ENCODE results near the gene TAAR2. TPM values are rescaled to one million over a fixed set of nuclear protein-coding genes. Genes with fewer than 3 reads are reported as not detected.

The TAAR2 gene
- total RNA-seq, 1 experiment from 2014 or later, result not detected

DNA sequence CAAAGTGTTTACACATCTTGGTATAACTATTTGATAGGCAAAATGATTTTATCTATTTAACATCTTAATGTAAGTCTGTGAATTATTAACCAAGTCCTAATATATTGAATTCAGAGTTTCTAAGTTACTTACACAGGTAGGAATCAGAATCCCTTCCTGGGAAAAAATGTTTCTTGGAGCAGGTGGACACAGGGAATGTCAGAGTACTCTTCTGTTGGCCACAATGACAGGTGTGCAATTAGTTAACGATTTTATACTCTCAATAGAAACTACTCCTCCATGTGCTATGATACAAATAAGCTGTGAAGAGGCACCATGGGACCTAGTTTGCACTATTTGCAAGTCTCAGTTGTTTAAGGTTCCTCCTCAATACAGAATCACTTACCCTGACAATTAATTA is 33.7 kb downstream of the TAAR2 start:
- Histone ChIP-seq H3K4me3 (ENCODE audit: insufficient read depth, low read depth, low read length) (no peak overlapping the region), H3K27me3 (ENCODE audit: control insufficient read depth, insufficient read depth, low read length) (no peaks in the 10 kb centered on the region), H3K36me3 (replicated peaks; ENCODE audit: control insufficient read depth, insufficient read depth, low read length) (no peaks in the 10 kb centered on the region)
- no peak for DNase-seq

DNA sequence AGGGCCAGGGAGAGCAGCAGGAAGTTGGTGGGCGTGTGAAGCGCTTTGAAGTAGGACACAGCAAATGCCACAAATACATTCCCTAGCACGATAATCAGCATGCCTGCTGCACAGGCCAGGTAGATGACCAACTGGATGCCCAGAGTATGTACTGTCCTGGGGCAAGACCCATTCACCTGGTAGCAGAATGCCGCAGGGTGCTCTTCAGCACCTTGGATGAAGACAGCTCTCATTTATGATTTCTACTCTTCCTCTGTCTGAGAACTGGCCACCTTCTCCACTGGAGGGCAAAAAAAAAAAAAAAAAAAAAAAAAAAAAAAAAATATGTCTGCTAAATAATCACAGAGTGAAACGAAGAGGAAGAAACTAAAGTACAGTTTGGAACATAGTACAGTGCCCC is 34.6 kb downstream of the TAAR2 start, which contains the start of gene TAAR5:
TAAR5 (minus strand) TSS at position 288 of the 400 bp plus-strand sequence; CDS start at position 233, 55 bp downstream.
- Histone ChIP-seq H3K27me3 (ENCODE audit: control insufficient read depth, insufficient read depth, low read length) (no peaks in the 10 kb centered on the region), H3K4me3 (ENCODE audit: insufficient read depth, low read depth, low read length) (no peak within 1 kb of the TSS), H3K36me3 (replicated peaks; ENCODE audit: control insufficient read depth, insufficient read depth, low read length) (no peaks in the 10 kb centered on the region)
- DNase-seq, result no peak

GRCh38 chr6:132587424-132587823 is 36.7 kb downstream of the TAAR2 start:
- no peak for DNase-seq
- H3K27me3 ChIP-seq (ENCODE audit: control insufficient read depth, insufficient read depth, low read length), result no peaks in the 10 kb centered on the region
- H3K4me3 ChIP-seq (ENCODE audit: insufficient read depth, low read depth, low read length), result no peak overlapping the region
- no peaks in the 10 kb centered on the region for H3K36me3 ChIP-seq (replicated peaks; ENCODE audit: control insufficient read depth, insufficient read depth, low read length)

DNA sequence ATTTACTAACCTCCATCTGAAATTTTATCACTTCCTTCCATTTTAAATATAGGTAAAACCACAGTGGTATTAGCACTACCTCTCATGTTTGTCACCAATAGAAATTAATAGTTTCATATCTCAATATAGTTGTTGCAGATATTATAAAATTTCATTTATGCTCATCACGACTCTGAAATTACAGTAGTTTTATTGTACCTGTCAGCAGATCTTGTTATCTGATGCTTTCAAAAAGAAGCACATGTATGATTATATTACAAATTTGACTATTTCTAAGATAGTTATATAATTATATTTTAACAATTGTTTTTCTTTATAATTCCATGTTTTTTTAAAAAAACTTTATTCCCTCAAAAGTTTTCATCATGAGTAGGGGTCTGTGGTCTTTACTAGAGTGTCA is 39.4 kb downstream of the TAAR2 start:
- H3K27me3 ChIP-seq (ENCODE audit: control insufficient read depth, insufficient read depth, low read length), result no peaks in the 10 kb centered on the region
- DNase-seq, result no peak
- no peaks in the 10 kb centered on the region for H3K36me3 ChIP-seq (replicated peaks; ENCODE audit: control insufficient read depth, insufficient read depth, low read length)
- no peak overlapping the region for H3K4me3 ChIP-seq (ENCODE audit: insufficient read depth, low read depth, low read length)

DNA sequence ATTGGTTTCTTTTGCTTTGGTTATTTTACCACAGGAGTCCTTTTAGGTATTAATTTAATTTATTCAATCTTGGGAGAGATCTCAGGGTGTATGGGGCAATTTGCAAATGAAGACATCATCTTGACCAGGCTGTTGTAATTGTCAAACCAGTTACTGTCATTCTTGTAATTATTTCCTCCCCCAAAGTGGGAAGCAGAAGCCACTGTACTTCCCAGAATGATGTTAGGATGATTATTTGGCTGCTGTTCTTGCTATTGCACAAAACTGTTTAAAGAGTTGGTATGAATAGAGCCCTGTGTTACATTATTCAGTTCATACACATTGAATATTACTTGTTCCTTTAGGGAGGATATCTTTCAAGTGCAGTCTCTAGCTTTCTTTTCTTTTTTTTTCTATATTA is 52.3 kb downstream of the TAAR2 start:
- no peaks in the 10 kb centered on the region for H3K36me3 ChIP-seq (replicated peaks; ENCODE audit: control insufficient read depth, insufficient read depth, low read length)
- no peak for DNase-seq
- no peaks in the 10 kb centered on the region for H3K27me3 ChIP-seq (ENCODE audit: control insufficient read depth, insufficient read depth, low read length)
- H3K4me3 ChIP-seq (ENCODE audit: insufficient read depth, low read depth, low read length), result no peak overlapping the region

GRCh38 chr6:132570221-132570777 is 53.8 kb downstream of the TAAR2 start, which contains the start of gene TAAR6:
TAAR6 (plus strand) TSS chr6:132570322; CDS start chr6:132570322, 0 bp downstream.
- Histone ChIP-seq H3K36me3 (replicated peaks; ENCODE audit: control insufficient read depth, insufficient read depth, low read length) (no peaks in the 10 kb centered on the region), H3K27me3 (ENCODE audit: control insufficient read depth, insufficient read depth, low read length) (no peaks in the 10 kb centered on the region), H3K4me3 (ENCODE audit: insufficient read depth, low read depth, low read length) (no peak within 1 kb of the TSS)
- DNase-seq, result no peak

- Histone ChIP-seq H3K36me3 (replicated peaks; ENCODE audit: control insufficient read depth, insufficient read depth, low read length) (no peaks in the 10 kb centered on the region), H3K4me3 (ENCODE audit: insufficient read depth, low read depth, low read length) (no peak overlapping the region), H3K27me3 (ENCODE audit: control insufficient read depth, insufficient read depth, low read length) (no peaks in the 10 kb centered on the region)
- peak; percentile 1 for DNase-seq
Measured at GRCh38 chr6:132569170-132569569, 54.9 kb downstream of the TAAR2 start.

DNA sequence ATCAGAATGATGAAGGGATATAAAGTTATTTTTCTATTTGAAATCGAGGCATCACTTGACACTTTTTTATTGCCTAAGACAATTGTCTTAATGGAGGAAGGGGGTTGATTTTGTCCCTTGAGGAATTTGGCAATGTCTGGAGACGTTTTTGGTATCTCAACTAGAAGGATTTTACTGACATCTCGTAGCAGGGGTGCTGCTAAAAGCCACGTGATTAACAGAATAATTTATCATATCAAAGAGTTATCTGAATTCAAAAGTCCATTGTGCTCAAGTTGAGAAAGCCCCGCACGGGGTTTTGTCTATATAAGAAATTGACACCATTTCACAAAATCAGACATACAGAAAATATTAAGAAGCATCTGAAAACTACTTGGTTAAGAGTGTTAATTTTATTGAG is 55.5 kb downstream of the TAAR2 start:
- no peaks in the 10 kb centered on the region for H3K36me3 ChIP-seq (replicated peaks; ENCODE audit: control insufficient read depth, insufficient read depth, low read length)
- DNase-seq, result no peak
- no peak overlapping the region for H3K4me3 ChIP-seq (ENCODE audit: insufficient read depth, low read depth, low read length)
- no peaks in the 10 kb centered on the region for H3K27me3 ChIP-seq (ENCODE audit: control insufficient read depth, insufficient read depth, low read length)

DNA sequence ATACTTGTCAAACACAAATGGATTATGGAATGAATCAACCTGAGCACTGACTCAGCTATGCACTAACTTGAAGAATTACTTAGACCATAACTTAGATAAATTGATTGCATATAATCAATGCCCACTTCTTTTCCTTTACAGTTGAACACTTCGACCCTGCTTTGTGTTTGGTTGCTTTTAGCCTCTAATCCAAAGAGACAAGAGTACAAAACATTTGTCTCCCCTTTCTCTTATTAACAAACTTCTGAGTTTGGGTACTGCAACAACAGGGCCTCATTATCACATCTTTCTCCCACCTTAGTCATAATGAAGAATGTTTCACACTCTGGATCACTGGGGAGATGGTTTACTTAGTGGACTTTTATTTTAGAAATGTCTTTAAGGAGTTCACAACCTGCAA is 56.5 kb downstream of the TAAR2 start:
- DNase-seq, result no peak

More for the DNA sequence above, 56.5 kb downstream of the TAAR2 start:
- no peak overlapping the region for H3K4me3 ChIP-seq (ENCODE audit: insufficient read depth, low read depth, low read length)
- H3K27me3 ChIP-seq (ENCODE audit: control insufficient read depth, insufficient read depth, low read length), result no peaks in the 10 kb centered on the region
- no peaks in the 10 kb centered on the region for H3K36me3 ChIP-seq (replicated peaks; ENCODE audit: control insufficient read depth, insufficient read depth, low read length)

Other genes starting within 250 kb of the TAAR2 start
- gene MOXD1, start 222.8 kb downstream of the TAAR2 start, total RNA-seq (2014; rRNA removed; shearing (Covaris generic)), result 0.37 and 0.69 TPM in 2 replicates
- gene STX7, start 111.2 kb downstream of the TAAR2 start, total RNA-seq (2014; rRNA removed; shearing (Covaris generic)), result 19.6 and 22.1 TPM in 2 replicates
- not detected in 2 replicates for gene TAAR9, start 86.0 kb downstream of the TAAR2 start, total RNA-seq (2014; rRNA removed; shearing (Covaris generic))
- not detected in 2 replicates for gene TAAR8, start 71.6 kb downstream of the TAAR2 start, total RNA-seq (2014; rRNA removed; shearing (Covaris generic))
- not detected in 2 replicates for gene TAAR6, start 54.0 kb downstream of the TAAR2 start, total RNA-seq (2014; rRNA removed; shearing (Covaris generic))
- gene TAAR5, start 34.5 kb downstream of the TAAR2 start, total RNA-seq (2014; rRNA removed; shearing (Covaris generic)), result not detected in 2 replicates
- not detected in 2 replicates for gene TAAR1, start 34.9 kb upstream of the TAAR2 start, total RNA-seq (2014; rRNA removed; shearing (Covaris generic))
- gene VNN1, start 89.8 kb upstream of the TAAR2 start, total RNA-seq (2014; rRNA removed; shearing (Covaris generic)), result not detected in 2 replicates
- not detected in 2 replicates for gene VNN2, start 133.6 kb upstream of the TAAR2 start, total RNA-seq (2014; rRNA removed; shearing (Covaris generic))
- 15.8 and 17.5 TPM in 2 replicates for gene SLC18B1, start 174.4 kb upstream of the TAAR2 start, total RNA-seq (2014; rRNA removed; shearing (Covaris generic))
- 2,887 and 2,908 TPM in 2 replicates for gene RPS12, start 190.3 kb upstream of the TAAR2 start, total RNA-seq (2014; rRNA removed; shearing (Covaris generic))

Measured in H7 (cell line).